NCI-H446 (cell line): ENCODE results near the gene EPHA4.

Source experiments
- DNase-seq, 2 experiments: peaks; one replicate each; lab custom pipeline; 2025; lab: John Stamatoyannopoulos, UW

Gene EPHA4

GRCh38 chr2:221473451-221473850 lies 98.7 kb downstream of the EPHA4 start:
- peak; percentile 68 to 70 for DNase-seq

GRCh38 chr2:221468317-221468716 lies 103.8 kb downstream of the EPHA4 start:
- no peak for DNase-seq

- DNase-seq, result peak in 1 of 2 experiments; percentile 47
These were observed 104.5 kb downstream of the EPHA4 start for GRCh38 chr2:221467610-221468009.

GRCh38 chr2:221466744-221467143 lies 105.4 kb downstream of the EPHA4 start:
- DNase-seq, result no peak

- DNase-seq, result no peak
These were observed 106.3 kb downstream of the EPHA4 start for GRCh38 chr2:221465776-221466175.

GRCh38 chr2:221464971-221465370 lies 107.1 kb downstream of the EPHA4 start:
- no peak for DNase-seq

GRCh38 chr2:221463241-221463896 lies 108.7 kb downstream of the EPHA4 start:
- no peak for DNase-seq

GRCh38 chr2:221461901-221462300 lies 110.2 kb downstream of the EPHA4 start:
- DNase-seq, result no peak

- DNase-seq, result no peak
These were observed 112.0 kb downstream of the EPHA4 start for GRCh38 chr2:221460136-221460535.

GRCh38 chr2:221458578-221458977 lies 113.5 kb downstream of the EPHA4 start:
- DNase-seq, result no peak

GRCh38 chr2:221455214-221455613 lies 116.9 kb downstream of the EPHA4 start:
- DNase-seq, result no peak

GRCh38 chr2:221454459-221455105 lies 117.5 kb downstream of the EPHA4 start:
- DNase-seq, result no peak

GRCh38 chr2:221451862-221452788 lies 120.0 kb downstream of the EPHA4 start:
- DNase-seq, result no peak

- no peak for DNase-seq
These were observed 121.8 kb downstream of the EPHA4 start for GRCh38 chr2:221450280-221450679.

- DNase-seq, result no peak
These were observed 122.7 kb downstream of the EPHA4 start for GRCh38 chr2:221449406-221449805.

GRCh38 chr2:221448844-221449390 lies 123.2 kb downstream of the EPHA4 start:
- DNase-seq, result no peak

- no peak for DNase-seq
These were observed 123.9 kb downstream of the EPHA4 start for GRCh38 chr2:221448057-221448843.

- no peak for DNase-seq
These were observed 124.8 kb downstream of the EPHA4 start for GRCh38 chr2:221447310-221447709.

GRCh38 chr2:221446140-221446539 lies 126.0 kb downstream of the EPHA4 start:
- no peak for DNase-seq

- DNase-seq, result no peak
These were observed 128.0 kb downstream of the EPHA4 start for GRCh38 chr2:221444106-221444505.

GRCh38 chr2:221443645-221444044 lies 128.5 kb downstream of the EPHA4 start:
- no peak for DNase-seq

- peak in 1 of 2 experiments; percentile 57 for DNase-seq
These were observed 130.0 kb downstream of the EPHA4 start for GRCh38 chr2:221442128-221442527.
